Tracheal epithelial cell (primary cell): ENCODE results near the gene NCR3LG1. TPM values are rescaled to one million over a fixed set of nuclear protein-coding genes. Genes with fewer than 3 reads are reported as not detected.

ENCODE experiments used
- total RNA-seq: library from RNA; depleted of rRNA; stranded (reverse); fragments of >200 nt; gene quantifications from 2 replicates; pipeline ENCODE4 v1.2.1, GENCODE V29; 2014

Gene NCR3LG1
- total RNA-seq: 2.6 and 2.9 TPM in 2 replicates

DNA sequence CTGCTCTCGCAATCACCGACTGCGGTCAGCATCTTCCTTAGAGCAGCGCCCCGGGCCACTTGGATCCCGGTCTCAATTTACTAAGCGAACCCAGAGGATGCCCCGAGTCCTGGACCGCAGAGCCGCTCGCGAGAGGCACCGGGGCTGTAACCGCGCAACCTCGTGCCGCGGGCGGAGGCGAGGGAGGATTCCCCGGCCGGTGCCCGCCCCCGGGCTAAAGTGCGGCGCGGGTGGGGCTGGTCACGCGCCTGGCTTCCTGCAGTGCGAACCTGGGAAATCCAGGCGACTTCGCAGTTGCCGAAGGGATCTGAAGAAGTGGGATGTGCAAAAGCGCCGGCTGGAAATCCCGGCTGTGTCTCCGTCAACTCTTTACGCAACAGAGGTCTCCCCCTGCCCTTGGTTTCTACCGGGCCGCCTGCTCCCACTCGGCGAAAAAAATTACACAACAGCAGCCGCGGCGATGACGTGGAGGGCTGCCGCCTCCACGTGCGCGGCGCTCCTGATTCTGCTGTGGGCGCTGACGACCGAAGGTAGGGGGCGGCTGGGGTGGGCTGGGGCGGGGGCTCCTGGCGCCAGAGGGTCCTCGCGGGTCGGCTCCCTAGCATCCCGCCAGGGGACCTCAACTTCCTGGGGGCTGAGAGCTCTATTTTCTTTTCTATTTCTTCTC is at the start of gene NCR3LG1:
TSS of gene NCR3LG1 (plus strand) at position 291 of the 667 bp plus-strand sequence. CDS start at position 461, 170 bp downstream.

GRCh38 chr11:17388609-17389210 is 37.1 kb downstream of the NCR3LG1 start, which contains the start of gene KCNJ11:
Gene KCNJ11, minus strand, starts transcription at chr11:17388659. Its CDS starts 568 bp downstream, at chr11:17388091.

Other genes with a start within 250 kb of the NCR3LG1 start
- 48.6 and 63.6 TPM in 2 replicates for gene PIK3C2A, start 143.8 kb upstream of the NCR3LG1 start, total RNA-seq
- 29.6 and 31.5 TPM in 2 replicates for gene NUCB2, start 75.1 kb upstream of the NCR3LG1 start, total RNA-seq
- gene KCNJ11, start 36.9 kb downstream of the NCR3LG1 start, total RNA-seq: 0.24 and 0.43 TPM in 2 replicates
- not detected in 2 replicates for gene ABCC8, start 125.0 kb downstream of the NCR3LG1 start, total RNA-seq
- gene USH1C, start 192.6 kb downstream of the NCR3LG1 start, total RNA-seq: 0.96 TPM in 1 of 2 replicates, not detected in the other
- under 0.01 TPM in 1 of 2 replicates, not detected in the other for gene OTOG, start 195.5 kb downstream of the NCR3LG1 start, total RNA-seq